Measurements from ENCODE around the gene DUSP9.

DNA sequence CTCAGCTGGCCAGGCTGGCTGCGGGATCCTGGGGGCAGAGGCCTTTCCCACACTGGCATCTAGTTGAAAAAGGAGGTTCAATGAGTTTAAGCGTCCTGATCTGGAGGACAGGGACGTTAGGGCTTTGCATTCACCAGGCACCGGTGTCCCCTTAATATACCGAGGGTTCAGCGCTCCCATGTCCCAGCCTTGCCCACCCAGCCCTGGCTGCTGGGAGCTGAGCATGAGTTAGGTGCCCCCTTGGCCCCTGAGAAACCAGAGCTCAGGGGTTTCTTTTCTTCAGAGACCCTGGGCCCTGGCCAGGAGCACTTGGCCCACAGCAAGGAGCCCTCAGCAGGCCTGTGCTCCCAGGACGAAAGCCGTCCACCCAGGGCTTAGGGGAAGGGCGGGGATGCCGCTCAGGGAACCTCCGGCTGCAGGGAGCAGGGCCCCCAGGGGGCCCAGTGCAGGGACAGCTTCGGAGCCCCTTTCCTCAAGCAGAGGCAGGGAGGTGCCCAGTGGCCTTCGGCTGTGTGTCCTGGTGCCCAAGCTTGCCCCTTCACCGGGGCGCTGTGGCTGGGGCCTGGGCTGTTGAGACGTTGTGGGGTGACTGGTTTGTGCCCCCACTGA lies 20.9 kb upstream of the DUSP9 start:
- TF ChIP-seq, protein P1, sequence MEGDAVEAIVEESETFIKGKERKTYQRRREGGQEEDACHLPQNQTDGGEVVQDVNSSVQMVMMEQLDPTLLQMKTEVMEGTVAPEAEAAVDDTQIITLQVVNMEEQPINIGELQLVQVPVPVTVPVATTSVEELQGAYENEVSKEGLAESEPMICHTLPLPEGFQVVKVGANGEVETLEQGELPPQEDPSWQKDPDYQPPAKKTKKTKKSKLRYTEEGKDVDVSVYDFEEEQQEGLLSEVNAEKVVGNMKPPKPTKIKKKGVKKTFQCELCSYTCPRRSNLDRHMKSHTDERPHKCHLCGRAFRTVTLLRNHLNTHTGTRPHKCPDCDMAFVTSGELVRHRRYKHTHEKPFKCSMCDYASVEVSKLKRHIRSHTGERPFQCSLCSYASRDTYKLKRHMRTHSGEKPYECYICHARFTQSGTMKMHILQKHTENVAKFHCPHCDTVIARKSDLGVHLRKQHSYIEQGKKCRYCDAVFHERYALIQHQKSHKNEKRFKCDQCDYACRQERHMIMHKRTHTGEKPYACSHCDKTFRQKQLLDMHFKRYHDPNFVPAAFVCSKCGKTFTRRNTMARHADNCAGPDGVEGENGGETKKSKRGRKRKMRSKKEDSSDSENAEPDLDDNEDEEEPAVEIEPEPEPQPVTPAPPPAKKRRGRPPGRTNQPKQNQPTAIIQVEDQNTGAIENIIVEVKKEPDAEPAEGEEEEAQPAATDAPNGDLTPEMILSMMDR (IDR thresholded peaks at IDR 0.05 in 2 of 3, conservative IDR thresholded peaks at IDR 0.05 in 1 of 3; ENCODE audit: control insufficient read depth in 2 of 3, extremely low read depth in 1 of 3, insufficient read depth in 1 of 3, low read depth in 3 of 3, low read length in 3 of 3): no peak
- TF ChIP-seq POLR2AphosphoS2 (IDR thresholded peaks at IDR 0.05; ENCODE audit: low read depth, low read length) (no peak), BHLHE40 (IDR thresholded peaks at IDR 0.05; ENCODE audit: borderline replicate concordance in 1 of 2, low read depth in 2 of 2, low read length in 1 of 2) (no peak), NFXL1 (IDR thresholded peaks at IDR 0.05; ENCODE audit: borderline replicate concordance) (no peak), HCFC1 (IDR thresholded peaks at IDR 0.05; ENCODE audit: low read length) (no peak)

All from GM12878 (cell line).